C4-2B (cell line): ENCODE data around the gene ASIC2.

Experiments used
- H3K27ac ChIP-seq: fragments of 450-650 bp; 2 replicates; pipeline ENCODE4 v1.5.1; 2017
- ZFX ChIP-seq: fragments of 450-650 bp; IDR thresholded peaks from 2 replicates; pipeline ENCODE4 v1.6.1; 2017
- TF ChIP-seq, protein P1 (sequence below): fragments of 450-650 bp; conservative IDR thresholded peaks from 2 replicates; pipeline ENCODE4 v1.5.1; 2017; ENCODE audit warnings: mild to moderate bottlenecking

ASIC2 gene

GRCh38 chr17:33273743-33274410 lies 19.2 kb downstream of the ASIC2 start:
- TF ChIP-seq, protein P1, sequence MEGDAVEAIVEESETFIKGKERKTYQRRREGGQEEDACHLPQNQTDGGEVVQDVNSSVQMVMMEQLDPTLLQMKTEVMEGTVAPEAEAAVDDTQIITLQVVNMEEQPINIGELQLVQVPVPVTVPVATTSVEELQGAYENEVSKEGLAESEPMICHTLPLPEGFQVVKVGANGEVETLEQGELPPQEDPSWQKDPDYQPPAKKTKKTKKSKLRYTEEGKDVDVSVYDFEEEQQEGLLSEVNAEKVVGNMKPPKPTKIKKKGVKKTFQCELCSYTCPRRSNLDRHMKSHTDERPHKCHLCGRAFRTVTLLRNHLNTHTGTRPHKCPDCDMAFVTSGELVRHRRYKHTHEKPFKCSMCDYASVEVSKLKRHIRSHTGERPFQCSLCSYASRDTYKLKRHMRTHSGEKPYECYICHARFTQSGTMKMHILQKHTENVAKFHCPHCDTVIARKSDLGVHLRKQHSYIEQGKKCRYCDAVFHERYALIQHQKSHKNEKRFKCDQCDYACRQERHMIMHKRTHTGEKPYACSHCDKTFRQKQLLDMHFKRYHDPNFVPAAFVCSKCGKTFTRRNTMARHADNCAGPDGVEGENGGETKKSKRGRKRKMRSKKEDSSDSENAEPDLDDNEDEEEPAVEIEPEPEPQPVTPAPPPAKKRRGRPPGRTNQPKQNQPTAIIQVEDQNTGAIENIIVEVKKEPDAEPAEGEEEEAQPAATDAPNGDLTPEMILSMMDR = no peak
- no peak for TF ChIP-seq ZFX
- no peak overlapping the region for H3K27ac ChIP-seq

DNA sequence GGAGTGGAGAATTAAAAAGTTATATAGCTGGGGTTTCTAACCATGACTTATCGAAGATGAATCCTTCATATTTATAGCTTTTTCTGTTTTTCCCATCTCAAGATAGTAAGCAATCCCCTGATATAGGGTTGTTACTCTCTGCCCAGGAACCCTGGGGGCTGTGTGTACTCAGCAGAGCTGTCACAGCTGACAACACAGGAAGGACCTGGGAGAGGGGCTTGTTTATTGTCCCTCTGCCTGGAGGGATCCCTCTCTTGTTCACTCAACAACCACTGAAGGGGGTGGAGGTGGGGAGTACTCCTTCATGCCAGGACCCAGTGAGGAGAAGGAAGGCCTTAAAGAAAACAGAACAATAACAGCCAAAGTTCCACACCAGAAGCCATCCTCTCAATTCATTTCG lies 19.8 kb downstream of the ASIC2 start:
- no peak overlapping the region for H3K27ac ChIP-seq
- no peak for TF ChIP-seq ZFX
- TF ChIP-seq, protein P1 = no peak

GRCh38 chr17:33272438-33272837 lies 20.7 kb downstream of the ASIC2 start:
- H3K27ac ChIP-seq = no peak overlapping the region
- TF ChIP-seq, protein P1 = no peak

DNA sequence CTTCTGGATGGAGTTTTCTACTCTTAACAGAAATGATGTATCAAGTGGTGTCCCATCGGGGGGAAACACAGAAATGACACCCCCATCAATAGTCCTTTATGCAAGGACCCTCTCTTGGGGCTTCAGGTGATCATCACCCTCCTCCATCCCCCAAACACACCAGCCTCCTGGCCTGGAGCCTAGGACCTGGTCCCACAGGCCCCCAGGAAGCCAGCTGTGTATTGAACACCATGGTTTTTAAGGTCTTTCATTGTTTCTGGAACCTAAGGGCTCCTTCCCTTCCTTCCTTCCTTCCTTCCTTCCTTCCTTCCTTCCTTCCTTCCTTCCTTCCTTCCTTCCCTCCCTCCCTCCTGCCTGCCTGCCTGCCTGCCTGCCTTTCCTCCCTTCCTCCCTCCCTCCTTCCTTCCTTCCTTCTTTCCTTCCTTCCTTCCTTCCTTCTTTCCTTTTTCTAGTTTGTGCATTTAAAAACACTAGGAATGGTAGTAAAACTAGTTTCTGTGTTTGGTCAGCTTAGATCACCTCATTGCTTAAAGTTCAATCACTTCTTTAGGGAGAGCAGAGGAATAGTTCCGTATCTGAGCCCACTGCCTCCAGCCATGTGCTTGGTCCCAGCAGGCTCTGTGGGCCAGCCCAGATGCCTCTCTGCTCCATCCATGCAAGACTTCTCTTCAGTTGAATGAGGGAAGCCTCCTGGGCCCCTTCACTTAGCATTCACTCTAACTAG lies 23.6 kb downstream of the ASIC2 start:
- no peak for TF ChIP-seq ZFX
- TF ChIP-seq, protein P1 = no peak
- no peak overlapping the region for H3K27ac ChIP-seq

DNA sequence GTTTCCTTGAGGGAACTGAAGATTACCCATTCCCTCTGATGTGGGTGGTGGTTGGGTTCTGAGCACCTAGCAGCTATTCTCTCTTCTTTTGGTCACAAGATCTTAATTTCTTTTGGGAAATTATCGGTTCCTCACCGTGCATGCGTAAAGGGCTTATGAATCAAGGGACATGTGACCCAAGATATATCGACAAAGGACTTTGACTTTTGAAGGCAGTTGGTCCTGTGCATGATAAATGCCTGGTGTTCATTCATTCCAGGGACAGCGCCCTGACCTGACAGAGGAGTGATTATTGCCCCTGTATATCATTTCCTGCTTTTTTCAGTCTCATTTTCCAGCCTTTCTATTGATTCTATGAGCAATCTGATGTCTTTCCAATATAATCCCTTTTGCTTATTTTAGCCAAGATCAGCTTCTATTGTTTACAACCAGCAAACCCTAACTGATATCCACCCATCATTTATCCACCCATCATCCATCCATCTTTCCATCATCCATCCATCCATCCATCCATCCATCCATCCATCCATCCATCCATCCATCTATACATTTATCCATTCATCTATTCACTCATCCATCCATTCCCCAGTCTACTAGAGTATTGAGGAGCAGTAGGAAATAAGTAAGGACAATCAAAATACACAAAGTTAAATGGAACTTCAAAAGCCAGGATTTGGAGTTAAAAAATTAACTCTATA lies 25.1 kb downstream of the ASIC2 start:
- TF ChIP-seq ZFX = no peak
- TF ChIP-seq, protein P1 = no peak
- H3K27ac ChIP-seq = no peak overlapping the region

DNA sequence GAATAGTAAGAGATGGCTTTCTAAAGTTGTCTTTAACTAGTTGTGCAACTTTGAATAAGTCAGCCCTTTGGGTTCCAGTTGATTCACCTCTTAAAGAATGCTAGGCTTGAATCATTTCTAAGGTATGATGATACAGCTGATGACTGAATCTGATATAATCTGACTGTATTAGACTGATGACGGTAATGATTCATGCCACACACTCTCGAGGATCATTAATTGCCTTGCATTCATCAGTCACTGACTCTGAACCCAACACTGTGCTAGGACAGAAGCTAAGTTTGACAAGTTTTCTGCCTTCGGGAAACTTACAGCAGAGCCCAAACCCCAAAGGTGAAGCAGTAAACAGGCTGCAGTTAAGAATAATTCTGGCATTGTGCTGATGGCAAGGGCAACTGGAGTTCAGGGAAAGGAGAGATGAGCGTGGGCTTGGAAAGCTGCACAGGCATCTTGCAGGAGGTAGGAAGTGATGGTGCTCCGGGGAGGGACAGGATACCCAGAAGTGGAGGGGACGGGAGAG lies 25.8 kb downstream of the ASIC2 start:
- H3K27ac ChIP-seq = no peak overlapping the region
- TF ChIP-seq ZFX = no peak
- TF ChIP-seq, protein P1 = no peak

DNA sequence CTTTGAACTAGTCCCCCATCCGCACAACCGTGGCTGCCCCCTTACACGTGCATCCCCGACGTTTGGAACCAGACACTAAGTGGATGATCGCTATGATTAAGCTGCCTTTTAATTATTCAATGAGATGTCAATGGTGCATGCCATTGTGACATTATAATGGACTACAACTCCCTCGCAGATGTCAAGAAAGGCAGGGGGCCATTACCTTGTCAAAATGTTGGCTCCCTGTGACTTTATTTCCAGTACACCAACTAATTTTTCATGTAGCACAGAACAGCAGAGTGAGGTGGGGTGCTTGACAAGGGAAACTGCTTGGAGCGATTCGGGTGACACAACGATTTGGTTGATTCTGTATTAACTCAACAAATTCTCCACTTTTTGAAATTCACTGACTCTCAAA lies 26.5 kb downstream of the ASIC2 start:
- H3K27ac ChIP-seq = no peak overlapping the region
- TF ChIP-seq, protein P1 = no peak
- no peak for TF ChIP-seq ZFX
